ENCODE results near the gene SPAG5.

- TF ChIP-seq GATA3 (IDR thresholded peaks at IDR 0.05; ENCODE audit: low read depth, low read length), result no peak
- TF ChIP-seq GATA2 (IDR thresholded peaks at IDR 0.05; ENCODE audit: low read depth, low read length), result no peak
Observed at GRCh38 chr17:28530250-28530649, 68.6 kb downstream of the SPAG5 start.
